Trophoblast cell (in vitro differentiated cells and primary cell): ENCODE results near the gene SMOC1.

ENCODE experiments used
- DNase-seq, 2 donors: peaks; one replicate each; pipeline ENCODE4 v3.0.0-alpha.2; 2016
- H2AFZ ChIP-seq: 2 replicates; pipeline ENCODE4 v1.6.1; 2013; ENCODE audit warnings: low read length, moderate library complexity, mild to moderate bottlenecking; ENCODE audit not compliant: insufficient read depth, poor library complexity
- H2AK5ac ChIP-seq: 2 replicates; pipeline ENCODE4 v1.6.1; 2013; ENCODE audit warnings: mild to moderate bottlenecking, low read length
- H2BK120ac ChIP-seq: 2 replicates; pipeline ENCODE4 v1.6.1; 2013; ENCODE audit warnings: low read length, mild to moderate bottlenecking, moderate library complexity; ENCODE audit not compliant: insufficient read depth, poor library complexity
- H2BK12ac ChIP-seq: 2 replicates; pipeline ENCODE4 v1.6.1; 2013; ENCODE audit warnings: mild to moderate bottlenecking, low read length, moderate library complexity
- H2BK5ac ChIP-seq: 2 replicates; pipeline ENCODE4 v1.6.1; 2013; ENCODE audit warnings: low read length, low read depth, moderate library complexity, mild to moderate bottlenecking; ENCODE audit not compliant: poor library complexity
- H3K14ac ChIP-seq: 2 replicates; pipeline ENCODE4 v1.6.1; 2013; ENCODE audit warnings: mild to moderate bottlenecking, low read length
- H3K18ac ChIP-seq: 2 replicates; pipeline ENCODE4 v1.6.1; 2013; ENCODE audit warnings: mild to moderate bottlenecking, low read length
- H3K23ac ChIP-seq: 2 replicates; pipeline ENCODE4 v1.6.1; 2013; ENCODE audit warnings: low read length
- H3K27ac ChIP-seq: 2 replicates; pipeline ENCODE4 v1.5.1; 2013; ENCODE audit warnings: low read depth, mild to moderate bottlenecking, inconsistent platforms, low read length, moderate library complexity
- H3K27me3 ChIP-seq: 2 replicates; pipeline ENCODE4 v1.6.1; 2013; ENCODE audit warnings: inconsistent platforms, mild to moderate bottlenecking, low read length, moderate library complexity; ENCODE audit not compliant: insufficient read depth
- H3K36me3 ChIP-seq, 2 experiments: 1 replicate in 1 of 2; 2 replicates in 1 of 2; pipeline ENCODE4 v1.6.1; 2013; ENCODE audit warnings: low read length in 2 of 2, mild to moderate bottlenecking in 2 of 2, moderate library complexity in 1 of 2; ENCODE audit not compliant: insufficient read depth in 2 of 2, control insufficient read depth in 1 of 2
- H3K4ac ChIP-seq: 2 replicates; pipeline ENCODE4 v1.6.1; 2013; ENCODE audit warnings: low read depth, mild to moderate bottlenecking, low read length, moderate library complexity
- H3K4me1 ChIP-seq, 2 experiments: 1 replicate in 1 of 2; 2 replicates in 1 of 2; pipeline ENCODE4 v1.6.1; 2013; ENCODE audit warnings: low read length in 2 of 2, mild to moderate bottlenecking in 2 of 2, moderate library complexity in 1 of 2; ENCODE audit not compliant: insufficient read depth in 2 of 2, control insufficient read depth in 1 of 2
- H3K4me2 ChIP-seq: 2 replicates; pipeline ENCODE4 v1.6.1; 2013; ENCODE audit warnings: inconsistent platforms, mild to moderate bottlenecking, low read length, moderate library complexity
- H3K4me3 ChIP-seq: 2 replicates; pipeline ENCODE4 v1.5.1; 2013; ENCODE audit warnings: mild to moderate bottlenecking, low read depth, low read length, inconsistent platforms
- H3K79me1 ChIP-seq: one replicate; pipeline ENCODE4 v1.6.1; 2013; ENCODE audit warnings: low read length
- H3K79me2 ChIP-seq: 2 replicates; pipeline ENCODE4 v1.6.1; 2013; ENCODE audit warnings: low read length, mild to moderate bottlenecking; ENCODE audit not compliant: control insufficient read depth, insufficient read depth, poor library complexity
- H3K9ac ChIP-seq: 2 replicates; pipeline ENCODE4 v1.6.1; 2013; ENCODE audit warnings: mild to moderate bottlenecking, low read length
- H3K9me3 ChIP-seq: 2 replicates; pipeline ENCODE4 v1.6.1; 2013; ENCODE audit warnings: low read depth, mild to moderate bottlenecking, control low read depth, inconsistent platforms, low read length; ENCODE audit not compliant: insufficient read depth
- H4K12ac ChIP-seq: 2 replicates; pipeline ENCODE4 v1.6.1; 2013; ENCODE audit warnings: low read depth, mild to moderate bottlenecking, low read length, moderate library complexity
- H4K8ac ChIP-seq: 2 replicates; pipeline ENCODE4 v1.6.1; 2013; ENCODE audit warnings: low read depth, mild to moderate bottlenecking, low read length, moderate library complexity
- H4K91ac ChIP-seq: one replicate; pipeline ENCODE4 v1.6.1; 2013; ENCODE audit warnings: low read depth, mild to moderate bottlenecking, low read length, moderate library complexity
- WGBS: extraction: QIAGEN DNeasy Blood & Tissue Kit; methylation state at CpG from one replicate; pipeline ENCODE4 v1.1.7; 2013; ENCODE audit warnings: missing lambda C conversion rate; ENCODE audit not compliant: insufficient read length, insufficient coverage; ENCODE audit errors: extremely low coverage; 5-methylcytosine and 5-hydroxymethylcytosine counted together

SMOC1 gene

GRCh38 chr14:70032016-70032415 is 152.8 kb downstream of the SMOC1 start:
- no peaks in the 10 kb centered on the region for H3K9me3 ChIP-seq
- H3K9ac ChIP-seq = no peak overlapping the region
- no peak for DNase-seq
- no peaks in the 10 kb centered on the region for H3K36me3 ChIP-seq
- H2BK12ac ChIP-seq = no peak overlapping the region
- no peak overlapping the region for H2AFZ ChIP-seq
- H3K27ac ChIP-seq = no peak overlapping the region
- no peak overlapping the region for H3K23ac ChIP-seq
- H3K79me1 ChIP-seq = no peaks in the 10 kb centered on the region
- H3K4me1 ChIP-seq = peaks cover 5 to 6% of the 10 kb centered on the region in 2 experiments
- no peak overlapping the region for H2BK120ac ChIP-seq
- H4K8ac ChIP-seq = no peak overlapping the region
- H3K14ac ChIP-seq = no peak overlapping the region
- H4K91ac ChIP-seq = no peak overlapping the region
- H3K18ac ChIP-seq = no peak overlapping the region
- no peak overlapping the region for H3K4me2 ChIP-seq
- H3K79me2 ChIP-seq = no peaks in the 10 kb centered on the region
- no peak overlapping the region for H2BK5ac ChIP-seq
- no peak overlapping the region for H2AK5ac ChIP-seq
- WGBS = no CpG with 5 or more reads among the region's 9 CpGs
- no peaks in the 10 kb centered on the region for H3K27me3 ChIP-seq
- H3K4me3 ChIP-seq = no peak overlapping the region
- H4K12ac ChIP-seq = no peak overlapping the region
- H3K4ac ChIP-seq = no peak overlapping the region

- DNase-seq = peak in 1 of 2 donors; percentile 22
- Histone ChIP-seq H4K91ac (no peak overlapping the region), H4K12ac (no peak overlapping the region), H2AFZ (no peak overlapping the region), H3K9me3 (no peaks in the 10 kb centered on the region), H3K4me1 (peaks cover 5 to 6% of the 10 kb centered on the region in 2 experiments), H3K9ac (no peak overlapping the region), H3K18ac (no peak overlapping the region), H4K8ac (no peak overlapping the region), H3K4me3 (no peak overlapping the region), H2BK5ac (no peak overlapping the region), H3K23ac (no peak overlapping the region), H3K79me2 (no peaks in the 10 kb centered on the region), H3K79me1 (no peaks in the 10 kb centered on the region), H3K4ac (no peak overlapping the region), H2AK5ac (no peak overlapping the region), H3K4me2 (no peak overlapping the region), H3K36me3 (no peaks in the 10 kb centered on the region), H3K27me3 (no peaks in the 10 kb centered on the region), H2BK120ac (no peak overlapping the region), H2BK12ac (no peak overlapping the region), H3K14ac (no peak overlapping the region), H3K27ac (no peak overlapping the region)
- no CpG with 5 or more reads among the region's 3 CpGs for WGBS
Observed at GRCh38 chr14:70032447-70032846, 153.2 kb downstream of the SMOC1 start.

GRCh38 chr14:70033116-70033515 is 153.9 kb downstream of the SMOC1 start:
- H3K9me3 ChIP-seq = no peaks in the 10 kb centered on the region
- H4K8ac ChIP-seq = no peak overlapping the region
- no peak overlapping the region for H2BK12ac ChIP-seq
- H3K79me2 ChIP-seq = no peaks in the 10 kb centered on the region
- no peak overlapping the region for H3K18ac ChIP-seq
- no peak overlapping the region for H4K91ac ChIP-seq
- H3K14ac ChIP-seq = no peak overlapping the region
- H3K36me3 ChIP-seq = no peaks in the 10 kb centered on the region
- H3K27me3 ChIP-seq = no peaks in the 10 kb centered on the region
- no peak overlapping the region for H2BK5ac ChIP-seq
- no peak overlapping the region for H3K23ac ChIP-seq
- H4K12ac ChIP-seq = no peak overlapping the region
- no peak for DNase-seq
- WGBS = no CpG with 5 or more reads among the region's 8 CpGs
- H2AFZ ChIP-seq = no peak overlapping the region
- H3K79me1 ChIP-seq = no peaks in the 10 kb centered on the region
- H3K4me2 ChIP-seq = no peak overlapping the region
- no peak overlapping the region for H3K27ac ChIP-seq
- H3K4me3 ChIP-seq = no peak overlapping the region
- H2BK120ac ChIP-seq = no peak overlapping the region
- H2AK5ac ChIP-seq = no peak overlapping the region
- no peak overlapping the region for H3K9ac ChIP-seq
- H3K4ac ChIP-seq = no peak overlapping the region
- H3K4me1 ChIP-seq = peaks cover 5 to 6% of the 10 kb centered on the region in 2 experiments

GRCh38 chr14:70033561-70033960 is 154.3 kb downstream of the SMOC1 start:
- Histone ChIP-seq H3K18ac (no peak overlapping the region), H3K23ac (no peak overlapping the region), H3K27ac (no peak overlapping the region), H3K79me2 (no peaks in the 10 kb centered on the region), H2BK5ac (no peak overlapping the region), H3K4me1 (peaks cover 5 to 6% of the 10 kb centered on the region in 2 experiments), H2BK120ac (no peak overlapping the region), H3K9me3 (no peaks in the 10 kb centered on the region), H2AFZ (no peak overlapping the region), H3K27me3 (no peaks in the 10 kb centered on the region), H2AK5ac (no peak overlapping the region), H4K91ac (no peak overlapping the region), H4K12ac (no peak overlapping the region), H3K4me2 (no peak overlapping the region), H3K79me1 (no peaks in the 10 kb centered on the region), H3K9ac (no peak overlapping the region), H2BK12ac (no peak overlapping the region), H3K4me3 (no peak overlapping the region), H3K14ac (no peak overlapping the region), H4K8ac (no peak overlapping the region), H3K36me3 (no peaks in the 10 kb centered on the region), H3K4ac (no peak overlapping the region)
- no peak for DNase-seq
- WGBS = no CpG with 5 or more reads among the region's 2 CpGs
